ENCODE measurements around the gene STX11.

DNA sequence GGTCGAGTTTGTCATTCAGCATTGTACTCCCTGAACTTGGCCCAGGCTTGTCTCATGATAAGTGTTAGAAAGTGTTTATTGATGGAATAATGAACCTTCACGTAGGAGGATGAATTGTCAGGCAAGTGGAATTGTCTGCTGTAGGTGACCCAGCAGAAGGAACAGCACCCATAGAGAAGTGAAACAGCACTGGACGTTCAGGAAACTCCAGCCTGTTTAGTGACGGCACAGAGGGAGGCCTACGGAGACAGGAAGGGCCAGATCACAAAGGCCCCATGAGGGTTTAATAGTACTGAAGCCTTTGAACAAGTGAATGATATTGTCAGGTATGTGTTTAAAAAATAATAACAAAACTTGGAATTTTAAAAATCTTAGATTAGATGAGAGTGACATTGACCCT lies 2.9 kb downstream of the STX11 start:
- TF ChIP-seq, protein P1, sequence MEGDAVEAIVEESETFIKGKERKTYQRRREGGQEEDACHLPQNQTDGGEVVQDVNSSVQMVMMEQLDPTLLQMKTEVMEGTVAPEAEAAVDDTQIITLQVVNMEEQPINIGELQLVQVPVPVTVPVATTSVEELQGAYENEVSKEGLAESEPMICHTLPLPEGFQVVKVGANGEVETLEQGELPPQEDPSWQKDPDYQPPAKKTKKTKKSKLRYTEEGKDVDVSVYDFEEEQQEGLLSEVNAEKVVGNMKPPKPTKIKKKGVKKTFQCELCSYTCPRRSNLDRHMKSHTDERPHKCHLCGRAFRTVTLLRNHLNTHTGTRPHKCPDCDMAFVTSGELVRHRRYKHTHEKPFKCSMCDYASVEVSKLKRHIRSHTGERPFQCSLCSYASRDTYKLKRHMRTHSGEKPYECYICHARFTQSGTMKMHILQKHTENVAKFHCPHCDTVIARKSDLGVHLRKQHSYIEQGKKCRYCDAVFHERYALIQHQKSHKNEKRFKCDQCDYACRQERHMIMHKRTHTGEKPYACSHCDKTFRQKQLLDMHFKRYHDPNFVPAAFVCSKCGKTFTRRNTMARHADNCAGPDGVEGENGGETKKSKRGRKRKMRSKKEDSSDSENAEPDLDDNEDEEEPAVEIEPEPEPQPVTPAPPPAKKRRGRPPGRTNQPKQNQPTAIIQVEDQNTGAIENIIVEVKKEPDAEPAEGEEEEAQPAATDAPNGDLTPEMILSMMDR (IDR thresholded peaks at IDR 0.05): no peak
- TF ChIP-seq POLR2AphosphoS5 (IDR thresholded peaks at IDR 0.05): no peak

Data from breast epithelium (tissue), 3 donors.